HG03442 (cell line): Measurements from ENCODE around the gene ATP5PB.

Source experiments
- ATAC-seq: cut with Tn5 transposase; IDR thresholded peaks from one replicate; pipeline ENCODE4 v1.9.1; 2021; ENCODE audit warnings: mild to moderate bottlenecking, moderate library complexity; ENCODE audit not compliant: unreplicated experiment

Gene ATP5PB

GRCh38 chr1:111474106-111474505 is 24.8 kb downstream of the ATP5PB start:
- no peak for ATAC-seq

- ATAC-seq, result no peak
These were observed 25.3 kb downstream of the ATP5PB start for GRCh38 chr1:111474521-111474920.

- no peak for ATAC-seq
These were observed 26.4 kb downstream of the ATP5PB start for GRCh38 chr1:111475701-111476100.

GRCh38 chr1:111476214-111476613 is 26.9 kb downstream of the ATP5PB start:
- ATAC-seq, result no peak

- ATAC-seq, result peak; percentile 74
These were observed 27.6 kb downstream of the ATP5PB start for GRCh38 chr1:111476761-111477309.

GRCh38 chr1:111480674-111481073 is 31.4 kb downstream of the ATP5PB start:
- no peak for ATAC-seq

GRCh38 chr1:111481387-111482221 is 32.3 kb downstream of the ATP5PB start:
- no peak for ATAC-seq

GRCh38 chr1:111483166-111483565 is 33.9 kb downstream of the ATP5PB start:
- ATAC-seq, result no peak

- no peak for ATAC-seq
These were observed 34.6 kb downstream of the ATP5PB start for GRCh38 chr1:111483876-111484275.

- no peak for ATAC-seq
These were observed 35.2 kb downstream of the ATP5PB start for GRCh38 chr1:111484391-111485026.

- ATAC-seq, result no peak
These were observed 37.2 kb downstream of the ATP5PB start for GRCh38 chr1:111486431-111486830.

- no peak for ATAC-seq
These were observed 37.9 kb downstream of the ATP5PB start for GRCh38 chr1:111487133-111487532.

GRCh38 chr1:111488669-111489068 is 39.4 kb downstream of the ATP5PB start:
- ATAC-seq, result no peak

- ATAC-seq, result no peak
These were observed 40.3 kb downstream of the ATP5PB start for GRCh38 chr1:111489604-111490003.

- no peak for ATAC-seq
These were observed 41.0 kb downstream of the ATP5PB start for GRCh38 chr1:111490220-111490619.

- ATAC-seq, result no peak
These were observed 41.8 kb downstream of the ATP5PB start for GRCh38 chr1:111491070-111491469.

- no peak for ATAC-seq
These were observed 47.1 kb downstream of the ATP5PB start for GRCh38 chr1:111496398-111496797.

GRCh38 chr1:111497592-111497991 is 48.3 kb downstream of the ATP5PB start:
- no peak for ATAC-seq

GRCh38 chr1:111499026-111499785 is 49.9 kb downstream of the ATP5PB start:
- no peak for ATAC-seq

- no peak for ATAC-seq
These were observed 52.4 kb downstream of the ATP5PB start for GRCh38 chr1:111501645-111502044.

GRCh38 chr1:111503585-111504060 is 54.4 kb downstream of the ATP5PB start, which contains the start of the genes ADORA3 and TMIGD3:
TSS of gene ADORA3 (minus strand) at chr1:111503633. CDS start at chr1:111503354, 279 bp downstream.
TSS of gene TMIGD3 (minus strand) at chr1:111503633. CDS start at chr1:111503354, 279 bp downstream.
- no peak for ATAC-seq
